Aorta (tissue), 5 donors: Measurements from ENCODE around the gene ALG1L2. TPM values are rescaled to one million over a fixed set of nuclear protein-coding genes. Genes with fewer than 3 reads are reported as not detected.
"Not testable (repeated sequence)": the region's sequence is repeated elsewhere in the genome, so short reads cannot be mapped to it uniquely, and the experiment has no call there.

Experiments
- ATAC-seq: fragments of 200-7000 bp; cut with Tn5 transposase; one replicate; pipeline ENCODE4 v1.9.1; 2022; ENCODE audit warnings: moderate library complexity; ENCODE audit not compliant: low FRiP score
- DNase-seq, 2 donors: peaks; one replicate each; pipeline ENCODE4 v3.0.0-alpha.2; 2020
- H3K27ac ChIP-seq, 2 donors: one replicate each; pipeline ENCODE4 v1.5.1; 2013; ENCODE audit warnings: low read length in 2 of 2, mild to moderate bottlenecking in 2 of 2, moderate library complexity in 2 of 2, control low read depth in 1 of 2, inconsistent platforms in 1 of 2, low read depth in 1 of 2
- H3K27me3 ChIP-seq, 2 donors: one replicate each; pipeline ENCODE4 v1.6.1; 2013; ENCODE audit warnings: control low read depth in 1 of 2, low read length in 1 of 2, mild to moderate bottlenecking in 1 of 2, moderate library complexity in 1 of 2; ENCODE audit not compliant: insufficient read depth in 2 of 2, control insufficient read depth in 1 of 2
- H3K36me3 ChIP-seq, 2 donors: one replicate each; pipeline ENCODE4 v1.6.1; 2013; ENCODE audit warnings: control low read depth in 1 of 2, low read length in 1 of 2, mild to moderate bottlenecking in 1 of 2; ENCODE audit not compliant: insufficient read depth in 2 of 2, control insufficient read depth in 1 of 2
- H3K4me1 ChIP-seq, 2 donors: one replicate each; pipeline ENCODE4 v1.6.1; 2013; ENCODE audit warnings: low read length in 2 of 2, control low read depth in 1 of 2, mild to moderate bottlenecking in 1 of 2, moderate library complexity in 1 of 2; ENCODE audit not compliant: insufficient read depth in 2 of 2, control insufficient read depth in 1 of 2
- H3K4me3 ChIP-seq, 2 donors: one replicate each; pipeline ENCODE4 v1.5.1; 2013; ENCODE audit warnings: low read length in 2 of 2, control low read depth in 1 of 2, mild to moderate bottlenecking in 1 of 2
- H3K9me3 ChIP-seq: one replicate; pipeline ENCODE4 v1.6.1; 2013; ENCODE audit warnings: mild to moderate bottlenecking, low read length; ENCODE audit not compliant: control insufficient read depth
- WGBS, 2 donors: extraction: QIAGEN DNeasy Blood & Tissue Kit; methylation state at CpG; one replicate each; pipeline ENCODE4 v1.1.7; 2013; 5-methylcytosine and 5-hydroxymethylcytosine counted together
- intact Hi-C, 2 donors: fragments of 100-400 bp; cut with DNase I; formaldehyde crosslinking; loops; one replicate each; pipeline versions ENCODE4 v1.14.2 to v1.15.0; 2022
- long read RNA-seq, 2 donors: library from polyadenylated mRNA; unstranded; transcript quantifications; one replicate each; pipeline ENCODE4 v2.0.0, GENCODE V29; 2020 to 2021
- polyA plus RNA-seq, 2 donors: library from polyadenylated mRNA; stranded (reverse); fragments of 200-250 nt; gene quantifications; one replicate each; pipeline ENCODE4 v1.2.3, GENCODE V29; 2013
- total RNA-seq, 2 donors: library from RNA; stranded (reverse); fragmentation: NEBNext Ultra II Directional; extraction: Animal tissue kit (Norgen Biotek cat#: 25700); gene quantifications; one replicate each; pipeline ENCODE4 v1.2.1, GENCODE V29; 2021
- donor health status: healthy with polysubstance abuse.
- donor health status: Bipolar disorder and iron deficiency.
- donor health status: DM: no; HTN: no; CAD: no.
- donor health status: DM: no; HTN: no; CAD: no.
- donor health status: DM: yes; HTN: yes; CAD: no.

Gene ALG1L2, protein sequence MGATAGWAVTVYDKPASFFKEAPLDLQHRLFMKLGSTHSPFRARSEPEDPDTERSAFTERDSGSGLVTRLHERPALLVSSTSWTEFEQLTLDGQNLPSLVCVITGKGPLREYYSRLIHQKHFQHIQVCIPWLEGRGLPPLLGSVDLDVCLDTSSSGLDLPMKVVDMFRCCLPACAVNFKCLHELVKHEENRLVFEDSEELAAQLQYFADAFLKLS
- total RNA-seq = 1 to 10 TPM in 1 of 2 donors, not detected in 1; 3.6 TPM
- polyA plus RNA-seq = not detected
- long read RNA-seq, donor 1, partial matches to known transcripts = 0 of 15 reads
- long read RNA-seq, donor 1, other reads (novel, unspliced or antisense) = 15 of 15 reads
- long read RNA-seq, donor 2, partial matches to known transcripts = 0 of 4 reads
- long read RNA-seq, donor 2, other reads (novel, unspliced or antisense) = 4 of 4 reads

DNA sequence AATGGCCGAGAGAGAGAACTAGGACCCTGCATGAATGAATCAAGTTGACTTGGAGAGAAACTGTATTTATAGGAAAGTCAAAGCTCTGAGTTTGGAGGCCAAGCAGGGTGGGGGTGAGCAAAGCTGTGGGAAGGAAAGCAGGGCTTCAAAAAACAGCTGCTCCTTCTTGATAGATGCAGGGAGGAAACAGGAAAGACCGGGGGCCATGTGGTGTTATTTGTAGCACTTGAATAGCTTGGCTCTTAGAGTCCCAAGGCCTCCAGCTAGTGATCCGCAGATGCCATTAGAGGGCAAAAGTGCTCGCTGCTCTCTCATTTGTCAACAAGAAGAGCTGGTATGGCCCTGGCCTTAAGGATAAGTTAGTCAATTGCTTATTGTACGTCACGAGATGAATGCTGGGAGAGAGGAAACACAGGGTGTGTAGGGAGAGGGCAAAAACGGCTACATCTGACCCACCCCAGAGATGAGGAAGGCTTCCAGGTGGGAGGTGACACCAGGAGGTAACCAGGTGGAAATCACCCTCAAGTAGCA is at the start of gene ALG1L2:
ALG1L2 (plus strand) TSS at position 481 of the 531 bp plus-strand sequence. CDS start 186 bp downstream, outside the sequence.
- H3K27ac ChIP-seq = no peak within 1 kb of the TSS
- H3K9me3 ChIP-seq = no peaks in the 10 kb centered on the region
- no peak within 1 kb of the TSS for H3K4me3 ChIP-seq
- DNase-seq = no peak
- no peak for ATAC-seq
- H3K27me3 ChIP-seq = no peaks in the 10 kb centered on the region
- H3K4me1 ChIP-seq = no peaks in the 10 kb centered on the region
- WGBS, 2 donors = 39 to 47% methylated on average over 7 of the region's 7 CpGs
- H3K36me3 ChIP-seq = no peaks in the 10 kb centered on the region
- intact Hi-C loops = no loop called here

DNA sequence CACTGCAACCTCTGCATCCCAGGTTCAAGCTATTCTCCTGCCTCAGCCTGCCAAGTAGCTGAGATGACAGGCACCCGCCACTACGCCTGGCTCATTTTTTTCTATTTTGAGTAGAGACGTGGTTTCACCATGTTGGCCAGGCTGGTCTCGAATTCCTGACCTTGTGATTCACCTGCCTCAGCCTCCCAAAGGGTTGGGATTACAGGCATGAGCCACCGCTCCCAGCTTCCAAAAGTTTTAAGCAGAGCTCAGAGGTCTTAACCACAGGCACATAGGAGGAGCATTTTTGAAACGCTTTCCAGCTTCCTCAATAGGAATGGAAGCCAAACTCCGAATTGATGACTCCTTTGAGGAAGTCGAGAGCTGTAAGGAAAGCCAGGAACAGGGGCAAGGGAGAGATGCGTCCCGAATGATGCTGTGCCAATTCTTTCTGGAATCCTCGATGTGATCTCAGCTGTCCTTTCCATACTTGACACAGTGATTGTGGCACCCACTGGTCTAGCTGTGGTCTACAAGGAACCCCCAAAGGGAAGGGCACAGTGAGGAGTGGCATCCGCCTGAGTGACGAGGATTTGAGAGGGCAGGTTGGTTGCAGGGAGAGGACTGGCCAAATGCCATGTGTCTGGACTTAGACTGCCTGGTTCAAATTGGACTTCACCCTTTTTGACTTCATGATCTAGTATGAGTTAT is 44.4 kb upstream of the ALG1L2 start:
- 72 to 74% methylated on average over 11 to 13 of the region's 13 CpGs for WGBS, 2 donors
- H3K27ac ChIP-seq, H3K4me1 ChIP-seq, H3K36me3 ChIP-seq, intact Hi-C loops, H3K9me3 ChIP-seq, ATAC-seq, H3K4me3 ChIP-seq, DNase-seq, H3K27me3 ChIP-seq: not testable (repeated sequence)

DNA sequence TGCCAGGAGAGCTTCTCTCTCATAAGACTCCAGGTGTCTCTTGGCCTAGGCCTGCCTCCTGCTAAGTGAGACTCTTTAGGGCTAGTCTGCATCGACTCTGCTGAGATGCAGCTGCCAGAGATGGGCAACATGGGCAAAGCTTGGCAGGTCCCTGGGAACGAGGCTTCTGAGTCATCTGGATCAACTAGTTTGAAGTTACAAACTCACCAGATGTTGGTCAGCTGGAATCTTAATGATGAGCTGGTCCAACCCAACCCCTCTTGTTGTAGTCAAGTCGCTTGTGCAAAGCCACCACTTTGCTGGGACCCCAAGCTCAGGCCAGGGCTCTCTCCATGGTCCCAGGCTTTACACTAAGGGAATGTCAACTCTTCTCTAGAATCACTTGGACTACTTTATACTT is 38.9 kb upstream of the ALG1L2 start:
- H3K36me3 ChIP-seq, H3K9me3 ChIP-seq, ATAC-seq, DNase-seq, H3K4me3 ChIP-seq, H3K4me1 ChIP-seq, H3K27me3 ChIP-seq, intact Hi-C loops, H3K27ac ChIP-seq: not testable (repeated sequence)
- WGBS, 2 donors = 85 to 89% methylated on average over 3 of the region's 3 CpGs

DNA sequence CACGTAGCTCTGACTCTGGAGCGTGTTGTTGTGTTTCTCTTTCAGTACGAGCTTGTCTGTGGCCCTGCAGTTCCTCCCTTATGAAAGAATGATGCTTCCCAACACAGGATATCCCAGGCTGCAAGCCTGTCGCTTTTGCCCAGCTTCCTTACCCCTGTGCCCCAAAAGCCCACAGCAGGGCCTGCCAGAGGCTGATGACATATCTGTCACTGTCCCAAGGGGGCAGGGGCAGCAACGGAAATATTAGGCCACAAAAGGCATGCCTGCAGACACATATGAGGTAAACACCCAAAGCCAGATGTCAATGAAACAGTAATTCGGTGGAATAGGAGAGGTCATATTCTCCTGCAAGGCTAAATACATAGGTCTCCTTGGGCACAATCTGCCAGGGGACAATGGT is 38.0 kb upstream of the ALG1L2 start:
- H3K4me3 ChIP-seq, H3K36me3 ChIP-seq, ATAC-seq, intact Hi-C loops, H3K27ac ChIP-seq, H3K4me1 ChIP-seq, DNase-seq, H3K27me3 ChIP-seq, H3K9me3 ChIP-seq: not testable (repeated sequence)
- WGBS, 2 donors = 63 to 71% methylated on average over 6 of the region's 6 CpGs

DNA sequence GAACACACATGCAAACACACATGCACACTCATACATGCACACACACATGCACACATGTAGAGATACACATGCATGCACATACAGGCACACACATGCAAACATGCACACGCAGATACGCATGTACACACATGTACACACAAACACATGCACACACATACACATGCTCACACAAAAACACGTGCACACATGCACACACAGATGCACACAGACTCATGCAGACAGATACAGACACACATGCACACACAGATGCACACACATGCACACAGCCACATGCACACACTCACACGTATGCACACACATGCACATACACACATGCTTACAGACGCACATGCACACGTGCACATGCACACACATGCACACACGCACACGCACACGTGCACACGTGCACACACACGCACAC is 37.3 kb upstream of the ALG1L2 start:
- no peak overlapping the region for H3K27ac ChIP-seq
- no peaks in the 10 kb centered on the region for H3K27me3 ChIP-seq
- no peaks in the 10 kb centered on the region for H3K36me3 ChIP-seq
- no peak overlapping the region for H3K4me3 ChIP-seq
- no peaks in the 10 kb centered on the region for H3K9me3 ChIP-seq
- no peaks in the 10 kb centered on the region for H3K4me1 ChIP-seq
- ATAC-seq (no peak), DNase-seq (no peak)
- intact Hi-C loops = no loop called here
- WGBS, 2 donors = 64 to 96% methylated on average over 3 to 11 of the region's 11 CpGs

DNA sequence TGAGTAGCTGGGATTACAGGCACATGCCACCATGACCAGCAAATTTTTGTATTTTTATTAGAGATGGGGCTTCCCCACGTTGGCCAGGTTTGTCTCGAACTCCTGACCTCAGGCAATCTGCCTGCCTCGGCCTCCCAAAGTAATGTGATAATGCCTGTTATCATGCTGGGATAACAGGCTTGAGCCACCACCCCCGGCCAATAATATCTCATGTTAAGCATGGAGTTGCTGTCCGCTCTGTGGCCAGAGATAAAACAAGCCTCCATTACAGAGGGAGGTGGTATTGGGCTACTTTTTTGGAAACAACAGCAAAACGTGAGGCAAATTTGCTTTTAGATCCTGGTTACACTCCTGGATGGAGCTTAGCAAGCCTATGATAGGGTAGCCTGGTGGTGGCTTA is 32.9 kb upstream of the ALG1L2 start:
- no peak for DNase-seq
- intact Hi-C loops = no loop called here

DNA sequence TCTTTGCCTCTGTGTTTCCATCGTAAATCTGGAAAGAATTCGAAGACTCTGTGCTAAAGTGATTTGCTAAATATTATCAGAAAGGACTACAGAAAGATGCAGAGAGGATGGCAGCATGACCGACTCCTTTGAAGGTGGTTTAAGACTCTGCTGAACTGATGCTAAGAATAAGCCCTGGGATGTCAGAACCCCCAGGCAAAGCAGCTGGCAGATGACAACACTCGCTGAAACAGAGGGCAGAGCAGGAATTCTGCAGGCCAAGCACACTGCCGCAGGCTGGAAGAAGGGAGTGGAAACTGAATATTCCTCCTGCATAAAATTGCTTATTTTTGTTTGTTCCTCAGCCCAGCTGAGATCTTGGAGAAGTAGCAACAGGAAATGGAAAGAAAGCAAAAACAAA is 29.3 kb upstream of the ALG1L2 start:
- intact Hi-C loops, H3K27ac ChIP-seq, H3K36me3 ChIP-seq, H3K9me3 ChIP-seq, H3K4me3 ChIP-seq, DNase-seq, ATAC-seq, H3K27me3 ChIP-seq, H3K4me1 ChIP-seq: not testable (repeated sequence)
- 71% methylated on average over 5 of the region's 5 CpGs; no CpG with 5 or more reads in 1 of the 2 donors for WGBS, 2 donors

More for the DNA sequence above, 32.9 kb upstream of the ALG1L2 start:
- Histone ChIP-seq H3K4me3 (no peak overlapping the region), H3K27ac (no peak overlapping the region), H3K4me1 (no peaks in the 10 kb centered on the region), H3K27me3 (no peaks in the 10 kb centered on the region), H3K9me3 (no peaks in the 10 kb centered on the region), H3K36me3 (no peaks in the 10 kb centered on the region)
- no peak for ATAC-seq
- WGBS, 2 donors = 71% methylated on average over 6 of the region's 6 CpGs; no CpG with 5 or more reads in 1 of the 2 donors

DNA sequence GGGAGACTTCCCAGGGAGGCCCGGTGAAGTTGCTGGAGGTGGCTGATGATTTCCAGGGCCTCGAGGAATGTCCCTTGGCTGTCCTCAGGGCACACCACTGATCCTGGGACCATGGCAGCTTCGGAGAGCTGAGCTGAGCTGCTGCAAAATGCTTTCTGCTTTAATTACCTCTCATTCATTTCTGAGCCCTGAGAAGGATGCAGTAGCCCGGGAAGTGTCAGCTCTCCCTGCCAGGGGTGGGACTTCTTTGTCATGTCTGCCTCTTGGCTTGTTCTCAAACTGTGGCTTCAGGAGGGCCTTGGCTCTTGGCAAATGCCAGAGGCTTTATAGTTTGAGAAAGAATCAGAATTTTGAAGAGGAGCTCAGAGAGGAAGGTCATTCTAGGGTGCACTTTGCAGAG is 28.7 kb upstream of the ALG1L2 start:
- intact Hi-C loops, H3K4me1 ChIP-seq, H3K27ac ChIP-seq, H3K27me3 ChIP-seq, DNase-seq, ATAC-seq, H3K9me3 ChIP-seq, H3K36me3 ChIP-seq, H3K4me3 ChIP-seq: not testable (repeated sequence)
- 39% methylated on average over 4 of the region's 4 CpGs; no CpG with 5 or more reads in 1 of the 2 donors for WGBS, 2 donors
